KMS-11 (cell line): ENCODE measurements around the gene ZNF318.
"Not testable (repeated sequence)": the region's sequence is repeated elsewhere in the genome, so short reads cannot be mapped to it uniquely, and the experiment has no call there.

Source experiments
- H2AFZ ChIP-seq: fragments of 200-600 bp; sonication (generic); 2 replicates; pipeline ENCODE4 v1.6.1; 2016; ENCODE audit warnings: antibody characterized with exemption, mixed run types, low read depth
- H3K27ac ChIP-seq: fragments of 200-600 bp; sonication (generic); 2 replicates; pipeline ENCODE4 v1.6.1; 2016; ENCODE audit warnings: mild to moderate bottlenecking, mixed run types
- H3K27me3 ChIP-seq: fragments of 200-600 bp; sonication (generic); 2 replicates; pipeline ENCODE4 v1.6.1; 2017; ENCODE audit warnings: mild to moderate bottlenecking, low read depth, mixed run types, moderate library complexity; ENCODE audit not compliant: insufficient read depth
- H3K36me3 ChIP-seq: fragments of 200-600 bp; sonication (generic); 2 replicates; pipeline ENCODE4 v1.6.1; 2017; ENCODE audit warnings: mild to moderate bottlenecking, mixed run types; ENCODE audit not compliant: insufficient read depth
- H3K4me1 ChIP-seq: fragments of 200-600 bp; sonication (generic); 2 replicates; pipeline ENCODE4 v1.6.1; 2016; ENCODE audit warnings: mild to moderate bottlenecking, low read depth, mixed run types; ENCODE audit not compliant: poor library complexity, severe bottlenecking
- H3K4me2 ChIP-seq: fragments of 200-600 bp; sonication (generic); 2 replicates; pipeline ENCODE4 v1.7.0; 2016; ENCODE audit warnings: mild to moderate bottlenecking, mixed run types
- H3K4me3 ChIP-seq: fragments of 200-600 bp; sonication (generic); IDR thresholded peaks from 2 replicates; pipeline ENCODE4 v1.6.1; 2017; ENCODE audit warnings: low read depth, low read length, mixed read lengths; ENCODE audit not compliant: insufficient read depth
- H3K79me2 ChIP-seq: fragments of 200-600 bp; sonication (generic); 2 replicates; pipeline ENCODE4 v1.6.1; 2016; ENCODE audit warnings: low read depth, mixed run types; ENCODE audit not compliant: insufficient read depth
- H3K9ac ChIP-seq: fragments of 200-600 bp; sonication (generic); 2 replicates; pipeline ENCODE4 v1.6.1; 2016; ENCODE audit warnings: mild to moderate bottlenecking, mixed run types
- H4K20me1 ChIP-seq: fragments of 200-600 bp; sonication (generic); 2 replicates; pipeline ENCODE4 v1.6.1; 2016; ENCODE audit warnings: mild to moderate bottlenecking, mixed run types; ENCODE audit not compliant: insufficient read depth
- TF ChIP-seq, protein P1 (sequence below): fragments of 200-600 bp; sonication (generic); conservative IDR thresholded peaks from 2 replicates; pipeline ENCODE4 v1.6.1; 2017; ENCODE audit warnings: low read depth, mild to moderate bottlenecking, antibody characterized with exemption, low read length, moderate library complexity, mixed read lengths

The ZNF318 gene

DNA sequence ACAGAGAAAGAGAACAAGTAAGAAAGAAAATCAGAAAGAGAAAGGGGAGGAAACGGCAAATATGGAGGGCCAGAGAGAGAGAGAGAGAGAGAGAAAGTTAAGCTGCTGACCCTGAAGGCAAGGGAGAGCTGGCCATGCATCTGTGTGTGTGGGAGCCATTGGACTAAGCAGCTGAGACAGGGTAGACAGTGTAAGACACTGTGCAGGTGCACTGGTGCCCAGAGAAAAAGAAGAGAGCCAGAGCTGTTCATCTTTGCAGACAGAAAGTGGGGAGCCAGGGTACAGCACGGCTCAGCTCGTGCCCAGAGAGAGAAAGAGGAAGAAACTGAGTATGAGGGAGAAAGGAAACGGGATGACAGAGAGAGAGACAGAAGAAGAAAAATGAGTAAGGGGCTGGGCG is 24.2 kb upstream of the ZNF318 start:
- Histone ChIP-seq H3K27me3 (no peaks in the 10 kb centered on the region), H3K4me1 (no peaks in the 10 kb centered on the region), H3K27ac (no peak overlapping the region), H3K79me2 (no peaks in the 10 kb centered on the region), H2AFZ (no peak overlapping the region), H3K4me2 (no peak overlapping the region), H3K36me3 (no peaks in the 10 kb centered on the region), H4K20me1 (no peaks in the 10 kb centered on the region), H3K4me3 (no peak overlapping the region), H3K9ac (no peak overlapping the region)
- TF ChIP-seq, protein P1, sequence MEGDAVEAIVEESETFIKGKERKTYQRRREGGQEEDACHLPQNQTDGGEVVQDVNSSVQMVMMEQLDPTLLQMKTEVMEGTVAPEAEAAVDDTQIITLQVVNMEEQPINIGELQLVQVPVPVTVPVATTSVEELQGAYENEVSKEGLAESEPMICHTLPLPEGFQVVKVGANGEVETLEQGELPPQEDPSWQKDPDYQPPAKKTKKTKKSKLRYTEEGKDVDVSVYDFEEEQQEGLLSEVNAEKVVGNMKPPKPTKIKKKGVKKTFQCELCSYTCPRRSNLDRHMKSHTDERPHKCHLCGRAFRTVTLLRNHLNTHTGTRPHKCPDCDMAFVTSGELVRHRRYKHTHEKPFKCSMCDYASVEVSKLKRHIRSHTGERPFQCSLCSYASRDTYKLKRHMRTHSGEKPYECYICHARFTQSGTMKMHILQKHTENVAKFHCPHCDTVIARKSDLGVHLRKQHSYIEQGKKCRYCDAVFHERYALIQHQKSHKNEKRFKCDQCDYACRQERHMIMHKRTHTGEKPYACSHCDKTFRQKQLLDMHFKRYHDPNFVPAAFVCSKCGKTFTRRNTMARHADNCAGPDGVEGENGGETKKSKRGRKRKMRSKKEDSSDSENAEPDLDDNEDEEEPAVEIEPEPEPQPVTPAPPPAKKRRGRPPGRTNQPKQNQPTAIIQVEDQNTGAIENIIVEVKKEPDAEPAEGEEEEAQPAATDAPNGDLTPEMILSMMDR, result no peak

DNA sequence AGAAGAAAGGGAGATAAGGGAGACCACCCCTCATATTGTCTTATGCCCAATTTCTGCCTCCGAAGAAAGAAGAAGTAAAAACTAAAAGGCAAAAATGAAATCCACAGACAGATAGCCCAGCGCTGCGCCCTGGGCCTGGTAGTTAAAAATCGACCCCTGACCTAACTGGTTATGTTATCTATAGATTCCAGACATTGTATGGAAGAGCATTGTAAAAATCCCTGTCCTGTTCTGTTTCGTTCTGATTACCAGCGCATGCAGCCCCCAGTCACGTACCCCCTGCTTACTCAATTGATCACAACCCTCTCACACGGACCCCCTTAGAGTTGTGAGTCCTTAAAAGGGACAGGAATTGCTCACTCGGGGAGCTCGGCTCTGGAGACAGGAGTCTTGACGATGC is 23.7 kb upstream of the ZNF318 start:
- not testable (repeated sequence) for H3K4me2 ChIP-seq, H3K9ac ChIP-seq, H3K27me3 ChIP-seq, H4K20me1 ChIP-seq, H3K36me3 ChIP-seq, H3K79me2 ChIP-seq, H2AFZ ChIP-seq, H3K27ac ChIP-seq, H3K4me3 ChIP-seq, H3K4me1 ChIP-seq

DNA sequence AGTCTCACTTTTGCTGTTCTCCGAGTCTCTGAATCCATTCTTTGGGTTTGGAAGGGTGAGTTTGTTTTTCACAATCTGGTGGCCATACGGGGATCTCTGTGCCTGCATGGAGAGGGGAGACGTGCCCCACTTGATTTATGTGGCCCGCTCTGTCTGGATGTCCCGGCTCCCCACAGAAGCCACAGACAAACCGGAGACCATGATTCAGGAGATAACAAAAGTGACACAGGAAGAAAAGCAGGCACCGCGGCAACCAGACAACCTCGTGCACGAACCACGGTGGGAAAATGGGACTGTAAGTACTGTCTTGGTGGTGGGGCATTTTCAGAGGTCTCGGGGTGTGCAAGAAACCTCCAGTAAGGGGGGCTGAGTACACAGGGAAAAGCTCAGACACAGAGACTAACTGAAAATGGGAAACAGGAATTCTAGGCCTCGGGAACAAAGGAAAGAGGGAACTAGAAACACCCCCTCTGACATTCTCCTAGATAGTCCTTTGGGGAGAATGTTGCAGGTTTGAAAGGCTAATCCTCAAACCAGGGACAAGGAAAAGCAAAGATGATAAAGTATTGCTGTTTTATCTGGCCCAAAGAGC is 22.1 kb upstream of the ZNF318 start:
- H3K9ac ChIP-seq, result no peak overlapping the region
- H3K79me2 ChIP-seq, result no peaks in the 10 kb centered on the region
- H3K4me1 ChIP-seq, result no peaks in the 10 kb centered on the region
- no peak overlapping the region for H3K27ac ChIP-seq
- no peaks in the 10 kb centered on the region for H3K36me3 ChIP-seq
- no peaks in the 10 kb centered on the region for H3K27me3 ChIP-seq
- no peak overlapping the region for H3K4me3 ChIP-seq
- no peak overlapping the region for H2AFZ ChIP-seq
- no peak overlapping the region for H3K4me2 ChIP-seq
- TF ChIP-seq, protein P1, result no peak
- H4K20me1 ChIP-seq, result no peaks in the 10 kb centered on the region

DNA sequence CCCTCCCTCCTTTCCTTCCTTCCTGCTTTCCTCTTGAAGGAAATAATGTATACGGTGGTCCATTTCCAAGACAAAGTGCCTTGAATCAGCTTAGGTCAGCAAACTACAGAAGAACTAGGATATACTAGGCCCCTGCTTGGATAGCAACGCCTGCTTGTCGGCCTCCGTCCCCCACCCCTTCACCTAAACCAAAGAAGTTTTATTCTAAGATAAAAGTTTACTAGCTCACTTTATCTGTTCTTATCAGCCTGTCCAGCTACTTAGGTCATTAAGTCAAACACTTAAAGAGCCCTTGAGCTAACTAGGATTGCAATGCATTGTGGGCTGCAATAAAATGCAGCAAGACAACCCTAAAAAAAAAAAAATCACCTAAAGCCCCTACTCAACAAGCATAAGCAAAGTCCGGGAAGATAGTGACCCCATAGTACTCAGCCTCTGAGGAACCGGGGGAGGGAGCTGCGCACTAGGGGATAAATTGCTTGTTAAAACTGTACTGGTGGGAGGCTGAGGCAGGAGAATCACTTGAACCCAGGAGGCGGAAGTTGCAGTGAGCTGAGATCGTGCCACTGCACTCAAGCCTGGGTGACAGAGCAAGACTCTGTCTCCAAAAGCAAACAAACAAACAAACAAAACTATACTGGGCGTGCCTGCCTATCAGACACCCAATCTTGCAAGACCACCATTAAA is 21.4 kb upstream of the ZNF318 start:
- H2AFZ ChIP-seq, H3K4me3 ChIP-seq, H3K27me3 ChIP-seq, H4K20me1 ChIP-seq, H3K36me3 ChIP-seq, H3K4me2 ChIP-seq, H3K9ac ChIP-seq, H3K4me1 ChIP-seq, H3K27ac ChIP-seq, H3K79me2 ChIP-seq: not testable (repeated sequence)

DNA sequence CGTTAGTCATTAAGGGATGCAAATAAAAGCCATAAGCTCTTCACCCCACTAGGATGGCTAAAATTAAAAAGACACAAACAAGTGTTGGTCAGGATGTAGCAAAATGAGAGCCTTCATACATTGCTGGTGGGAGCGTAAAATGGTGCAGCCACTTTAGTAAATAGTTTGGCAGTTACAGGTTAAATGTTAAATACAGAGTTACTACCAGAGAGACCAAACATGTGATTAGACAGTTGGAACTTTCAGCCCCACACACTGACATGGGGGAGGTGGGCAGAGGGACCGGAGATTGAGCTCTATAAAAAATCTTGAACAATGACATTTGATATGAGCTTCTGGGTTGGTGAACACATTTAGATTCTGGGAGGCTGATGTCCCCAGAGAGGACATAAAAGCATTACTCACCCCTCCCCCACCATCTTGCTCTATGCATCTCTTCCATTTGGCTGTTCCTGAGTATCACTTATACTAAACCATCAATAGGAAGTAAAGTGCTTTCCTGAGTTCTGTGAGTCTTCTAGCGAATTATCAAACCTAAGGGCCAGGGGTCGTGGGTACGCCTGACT is 20.4 kb upstream of the ZNF318 start:
- H3K27me3 ChIP-seq, result no peaks in the 10 kb centered on the region
- H3K79me2 ChIP-seq, result no peaks in the 10 kb centered on the region
- no peaks in the 10 kb centered on the region for H3K36me3 ChIP-seq
- H3K4me2 ChIP-seq, result no peak overlapping the region
- no peak overlapping the region for H3K27ac ChIP-seq
- no peak overlapping the region for H3K4me3 ChIP-seq
- H4K20me1 ChIP-seq, result no peaks in the 10 kb centered on the region
- H2AFZ ChIP-seq, result no peak overlapping the region
- peaks cover 3% of the 10 kb centered on the region for H3K4me1 ChIP-seq
- TF ChIP-seq, protein P1, result no peak
- H3K9ac ChIP-seq, result no peak overlapping the region
